Hepatocyte (in vitro differentiated cells): ENCODE data around the gene TCEA2. TPM values are rescaled to one million over a fixed set of nuclear protein-coding genes. Genes with fewer than 3 reads are reported as not detected.

ENCODE experiments used
- DNase-seq: peaks from one replicate; pipeline ENCODE4 v3.0.0-alpha.2; 2016; ENCODE audit warnings: low spot score
- H2AFZ ChIP-seq: fragments of 200-600 bp; sonication (generic); 2 replicates; pipeline ENCODE4 v1.6.0; 2016; ENCODE audit warnings: antibody characterized with exemption, mild to moderate bottlenecking
- H3K27ac ChIP-seq: fragments of 200-600 bp; sonication (generic); 2 replicates; pipeline ENCODE4 v1.5.1; 2016; ENCODE audit warnings: mild to moderate bottlenecking
- H3K27me3 ChIP-seq: fragments of 200-600 bp; sonication (generic); 2 replicates; pipeline ENCODE4 v1.6.1; 2016
- H3K36me3 ChIP-seq: fragments of 200-600 bp; sonication (generic); replicated peaks from 2 replicates; pipeline ENCODE4 v1.5.1; 2016; ENCODE audit warnings: low read depth; ENCODE audit not compliant: insufficient read depth
- H3K4me1 ChIP-seq: fragments of 200-600 bp; sonication (generic); 2 replicates; pipeline ENCODE4 v1.5.1; 2016; ENCODE audit warnings: mild to moderate bottlenecking, moderate library complexity; ENCODE audit not compliant: insufficient read depth
- H3K4me2 ChIP-seq: fragments of 200-600 bp; sonication (generic); 2 replicates; pipeline ENCODE4 v1.6.0; 2016
- H3K4me3 ChIP-seq: fragments of 200-600 bp; sonication (generic); 2 replicates; pipeline ENCODE4 v1.5.1; 2016; ENCODE audit warnings: mild to moderate bottlenecking
- H3K79me2 ChIP-seq: fragments of 200-600 bp; sonication (generic); 2 replicates; pipeline ENCODE4 v1.6.0; 2017; ENCODE audit warnings: mild to moderate bottlenecking
- H3K9me2 ChIP-seq: fragments of 200-600 bp; sonication (generic); replicated peaks from 2 replicates; pipeline ENCODE4 v1.6.0; 2017; ENCODE audit warnings: mild to moderate bottlenecking; ENCODE audit not compliant: insufficient read depth
- H3K9me3 ChIP-seq: fragments of 200-600 bp; sonication (generic); 2 replicates; pipeline ENCODE4 v1.5.1; 2016; ENCODE audit warnings: low read depth, mild to moderate bottlenecking
- H4K20me1 ChIP-seq: fragments of 200-600 bp; sonication (generic); 2 replicates; pipeline ENCODE4 v1.6.0; 2016; ENCODE audit warnings: mild to moderate bottlenecking; ENCODE audit not compliant: insufficient read depth, poor library complexity, severe bottlenecking
- EZH2 ChIP-seq: fragments of 200-600 bp; sonication (generic); IDR thresholded peaks from 2 replicates; pipeline ENCODE4 v1.6.1; 2016; ENCODE audit warnings: antibody characterized with exemption, mild to moderate bottlenecking, borderline replicate concordance
- EZH2phosphoT487 ChIP-seq: fragments of 200-600 bp; sonication (generic); IDR thresholded peaks from one replicate; pipeline ENCODE4 v1.6.1; 2018; ENCODE audit warnings: antibody characterized with exemption, mild to moderate bottlenecking, low read depth, moderate library complexity; ENCODE audit not compliant: unreplicated experiment, severe bottlenecking
- WGBS: methylation state at CpG from one replicate; pipeline ENCODE4 v1.1.6; 2016; ENCODE audit warnings: low lambda C conversion rate; ENCODE audit errors: missing lambda C conversion rate; 5-methylcytosine and 5-hydroxymethylcytosine counted together
- polyA plus RNA-seq: library from polyadenylated mRNA; unstranded; fragments of >200 nt; fragmentation: Nextera tagmentation; extraction: Ambion mirVana; gene quantifications from 2 replicates; pipeline ENCODE4 v1.2.1, GENCODE V29; 2016
- total RNA-seq: library from RNA; depleted of rRNA; stranded (reverse); fragments of >200 nt; gene quantifications from 2 replicates; pipeline ENCODE4 v1.2.3, GENCODE V29; 2014
- TF ChIP-seq, protein P1 (sequence below): fragments of 200-600 bp; sonication (generic); IDR thresholded peaks from 2 replicates; pipeline ENCODE4 v1.5.1; 2016; ENCODE audit warnings: antibody characterized with exemption, mild to moderate bottlenecking; ENCODE audit not compliant: poor library complexity

TCEA2 gene
- total and polyA plus RNA-seq, 2 experiments from 2014 or later = 26.0 to 74.2 TPM

- H4K20me1 ChIP-seq = no peaks in the 10 kb centered on the region
- H3K4me1 ChIP-seq = peaks cover 11% of the 10 kb centered on the region
- 10% methylated on average over 48 of the region's 49 CpGs for WGBS
- no peak overlapping the region for H3K27ac ChIP-seq
- TF ChIP-seq, protein P1, sequence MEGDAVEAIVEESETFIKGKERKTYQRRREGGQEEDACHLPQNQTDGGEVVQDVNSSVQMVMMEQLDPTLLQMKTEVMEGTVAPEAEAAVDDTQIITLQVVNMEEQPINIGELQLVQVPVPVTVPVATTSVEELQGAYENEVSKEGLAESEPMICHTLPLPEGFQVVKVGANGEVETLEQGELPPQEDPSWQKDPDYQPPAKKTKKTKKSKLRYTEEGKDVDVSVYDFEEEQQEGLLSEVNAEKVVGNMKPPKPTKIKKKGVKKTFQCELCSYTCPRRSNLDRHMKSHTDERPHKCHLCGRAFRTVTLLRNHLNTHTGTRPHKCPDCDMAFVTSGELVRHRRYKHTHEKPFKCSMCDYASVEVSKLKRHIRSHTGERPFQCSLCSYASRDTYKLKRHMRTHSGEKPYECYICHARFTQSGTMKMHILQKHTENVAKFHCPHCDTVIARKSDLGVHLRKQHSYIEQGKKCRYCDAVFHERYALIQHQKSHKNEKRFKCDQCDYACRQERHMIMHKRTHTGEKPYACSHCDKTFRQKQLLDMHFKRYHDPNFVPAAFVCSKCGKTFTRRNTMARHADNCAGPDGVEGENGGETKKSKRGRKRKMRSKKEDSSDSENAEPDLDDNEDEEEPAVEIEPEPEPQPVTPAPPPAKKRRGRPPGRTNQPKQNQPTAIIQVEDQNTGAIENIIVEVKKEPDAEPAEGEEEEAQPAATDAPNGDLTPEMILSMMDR = no peak
- TF ChIP-seq EZH2 (peak; percentile 84), EZH2phosphoT487 (no peak)
- no peaks in the 10 kb centered on the region for H3K36me3 ChIP-seq
- H3K27me3 ChIP-seq = peaks cover 50% of the 10 kb centered on the region
- no peak for DNase-seq
- peak overlapping the region; percentile 77 for H3K4me2 ChIP-seq
- H2AFZ ChIP-seq = no peak overlapping the region
- H3K9me2 ChIP-seq = no peaks in the 10 kb centered on the region
- H3K9me3 ChIP-seq = no peaks in the 10 kb centered on the region
- no peak overlapping the region for H3K4me3 ChIP-seq
- no peaks in the 10 kb centered on the region for H3K79me2 ChIP-seq
These were observed 15.0 kb upstream of the TCEA2 start for GRCh38 chr20:64047968-64048401.

DNA sequence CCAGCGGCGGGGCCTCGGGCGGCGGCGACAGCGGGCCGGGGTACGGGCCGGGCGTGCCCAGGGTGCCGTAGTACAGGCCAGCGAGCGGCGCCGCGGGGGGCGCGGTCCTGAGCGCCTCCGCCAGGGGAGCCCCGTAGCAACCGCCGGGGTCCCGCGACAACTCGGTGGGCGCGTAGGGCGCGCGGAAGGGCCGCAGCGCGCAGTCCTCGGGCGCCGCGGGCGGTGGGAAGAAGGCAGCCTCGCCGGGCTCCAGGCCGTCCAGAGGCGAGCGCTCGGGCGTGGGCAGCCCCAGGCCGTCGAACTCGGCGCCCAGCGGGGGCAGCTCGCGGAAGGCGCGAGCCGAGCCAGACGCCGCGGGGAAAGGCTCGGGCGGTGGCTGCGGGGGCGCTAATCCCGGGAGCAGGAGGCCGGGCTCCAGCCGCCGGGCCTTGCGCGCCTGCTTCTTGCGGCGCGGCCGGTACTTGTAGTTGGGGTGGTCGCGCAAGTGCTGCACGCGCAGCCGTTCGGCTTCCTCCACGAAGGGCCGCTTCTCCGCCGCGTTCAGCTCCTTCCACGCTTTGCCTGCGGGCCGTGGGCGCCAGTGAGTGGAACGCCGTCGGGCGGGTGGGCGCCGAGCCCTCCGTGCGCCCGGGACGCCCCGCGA is 14.5 kb upstream of the TCEA2 start:
- 6% methylated on average over 34 of the region's 101 CpGs for WGBS
- Histone ChIP-seq H3K36me3 (no peaks in the 10 kb centered on the region), H3K4me1 (peaks cover 11% of the 10 kb centered on the region), H3K79me2 (no peaks in the 10 kb centered on the region), H3K4me2 (peak overlapping the region; percentile 77), H3K9me3 (no peaks in the 10 kb centered on the region), H2AFZ (no peak overlapping the region), H3K9me2 (no peaks in the 10 kb centered on the region), H3K4me3 (no peak overlapping the region), H3K27ac (no peak overlapping the region), H3K27me3 (peaks cover 47% of the 10 kb centered on the region), H4K20me1 (no peaks in the 10 kb centered on the region)
- no peak for DNase-seq
- peak; percentile 50 for TF ChIP-seq EZH2phosphoT487
- TF ChIP-seq, protein P1 = no peak

GRCh38 chr20:64049060-64049877 is 13.7 kb upstream of the TCEA2 start, which contains the start of gene SOX18:
SOX18 (minus strand) TSS chr20:64049639; CDS start chr20:64049516, 123 bp downstream.
- Histone ChIP-seq H3K27me3 (peaks cover 42% of the 10 kb centered on the region), H3K27ac (no peak within 1 kb of the TSS), H4K20me1 (no peaks in the 10 kb centered on the region), H3K4me2 (peak within 1 kb of the TSS; percentile 77), H3K4me3 (no peak within 1 kb of the TSS), H2AFZ (no peak within 1 kb of the TSS), H3K4me1 (peaks cover 19% of the 10 kb centered on the region), H3K9me2 (no peaks in the 10 kb centered on the region), H3K9me3 (no peaks in the 10 kb centered on the region), H3K79me2 (no peaks in the 10 kb centered on the region), H3K36me3 (no peaks in the 10 kb centered on the region)
- no peak for TF ChIP-seq EZH2
- TF ChIP-seq, protein P1 = no peak
- no peak for TF ChIP-seq EZH2phosphoT487
- DNase-seq = peak; percentile 69
- 2% methylated on average over 36 of the region's 111 CpGs for WGBS
